K562 (cell line): Measurements from ENCODE around the gene IGF1R. TPM values are rescaled to one million over a fixed set of nuclear protein-coding genes. Genes with fewer than 3 reads are reported as not detected.

ENCODE experiments used
- ATAC-seq: fragments of 200-7000 bp; cut with Tn5 transposase; 3 replicates; pipeline ENCODE4 v1.9.1; 2020; ENCODE audit warnings: moderate library complexity
- BruUV-seq: library from RNA; stranded (reverse); fragments of 400-500 nt; replicated peaks from 2 replicates; lab custom pipeline; 2021; lab: Mats Ljungman, UMichigan
- CTCF ChIA-PET: fragments of 300-600 bp; formaldehyde crosslinking; extraction: SDS; loops from one replicate; lab custom pipeline; 2021; ENCODE audit warnings: low intra/inter-chr PET ratio; lab: Yijun Ruan, JAX
- POLR2A ChIA-PET: fragments of 300-600, 350-650 bp; sonication (Branson Sonifier 250); formaldehyde crosslinking; extraction: SDS; loops from one replicate; lab custom pipeline; 2021; ENCODE audit warnings: antibody characterized with exemption, inconsistent platforms; lab: Yijun Ruan, JAX
- DNase-seq, 4 experiments: peaks; one replicate each; pipeline versions ENCODE4 v3.0.0 to v3.0.0-alpha.2; 2011 to 2018; ENCODE audit warnings: low spot score in 3 of 4, mixed read lengths in 3 of 4; ENCODE audit errors: extremely low read depth in 1 of 4
- FAIRE-seq: peaks from 2 replicates; lab custom pipeline; 2011; peaks lifted over from hg19 to GRCh38; lab: Jason Lieb, UNC
- H2AFZ ChIP-seq: 2 replicates; pipeline ENCODE4 v1.6.0; 2011; ENCODE audit warnings: low read depth, low read length, control low read depth, inconsistent platforms
- H3K27ac ChIP-seq: fragments of 200-600 bp; 3 replicates; pipeline ENCODE4 v1.8.0; 2011; ENCODE audit warnings: low read depth, mild to moderate bottlenecking, control low read depth, inconsistent platforms, low read length, moderate library complexity, mixed read lengths; ENCODE audit errors: extremely low read depth
- H3K27me3 ChIP-seq, 2 experiments: fragments of 300-600 bp in 1 of 2; 2 replicates in 1 of 2; 3 replicates in 1 of 2; pipeline versions ENCODE4 v1.6.0 to v1.8.0; 2011; ENCODE audit warnings: inconsistent platforms in 2 of 2, low read length in 2 of 2, mild to moderate bottlenecking in 1 of 2, mixed read lengths in 1 of 2, moderate library complexity in 1 of 2; ENCODE audit not compliant: control insufficient read depth in 2 of 2, insufficient read depth in 2 of 2
- H3K36me3 ChIP-seq: fragments of 300-600 bp; 3 replicates; pipeline ENCODE4 v1.8.0; 2011; ENCODE audit warnings: mild to moderate bottlenecking, low read length, inconsistent platforms; ENCODE audit not compliant: control insufficient read depth, insufficient read depth
- H3K4me1 ChIP-seq, 2 experiments: fragments of 200-600 bp in 1 of 2; replicated peaks in 1 of 2; 2 replicates in 1 of 2; 3 replicates in 1 of 2; pipeline versions ENCODE4 v1.5.1 to v1.8.0; 2011; ENCODE audit warnings: inconsistent platforms in 2 of 2, low read length in 2 of 2, mild to moderate bottlenecking in 1 of 2, mixed read lengths in 1 of 2, moderate library complexity in 1 of 2; ENCODE audit not compliant: control insufficient read depth in 2 of 2, insufficient read depth in 2 of 2
- H3K4me2 ChIP-seq: 2 replicates; pipeline ENCODE4 v1.6.1; 2011; ENCODE audit warnings: low read length, control low read depth, inconsistent platforms, mixed read lengths; ENCODE audit not compliant: insufficient read depth
- H3K4me3 ChIP-seq: fragments of 200-600 bp; sonication (generic), shearing (Covaris generic); 2 replicates; pipeline ENCODE4 v1.5.1; 2016; ENCODE audit warnings: control low read depth, inconsistent platforms
- H3K79me2 ChIP-seq: fragments of 200-600 bp; 3 replicates; pipeline ENCODE4 v1.8.0; 2011; ENCODE audit warnings: low read length, inconsistent platforms; ENCODE audit not compliant: control insufficient read depth, insufficient read depth
- H3K9ac ChIP-seq, 2 experiments: 2 replicates each; pipeline versions ENCODE4 v1.6.0 to v1.6.1; 2011; ENCODE audit warnings: low read depth in 2 of 2, low read length in 2 of 2, control low read depth in 1 of 2, inconsistent platforms in 1 of 2, mild to moderate bottlenecking in 1 of 2, mixed read lengths in 1 of 2; ENCODE audit not compliant: insufficient read depth in 1 of 2
- H3K9me1 ChIP-seq: one replicate; pipeline ENCODE4 v1.6.0; 2011; ENCODE audit warnings: inconsistent platforms, mild to moderate bottlenecking, low read length, moderate library complexity; ENCODE audit not compliant: control insufficient read depth, insufficient read depth
- H3K9me3 ChIP-seq: replicated peaks from 2 replicates; pipeline ENCODE4 v1.5.1; 2011; ENCODE audit warnings: low read depth, low read length, inconsistent platforms; ENCODE audit not compliant: control insufficient read depth, insufficient read depth
- H4K20me1 ChIP-seq: replicated peaks from 2 replicates; pipeline ENCODE4 v1.6.1; 2011; ENCODE audit warnings: low read length, inconsistent platforms, mixed read lengths; ENCODE audit not compliant: control insufficient read depth, insufficient read depth
- ARID1B ChIP-seq: fragments of 450-650 bp; IDR thresholded peaks from 2 replicates; pipeline ENCODE4 v1.6.1; 2016; ENCODE audit warnings: antibody characterized with exemption, mild to moderate bottlenecking, inconsistent platforms
- ELF1 ChIP-seq: fragments of 200-800 bp; sonication (Bioruptor generic); IDR thresholded peaks from 2 replicates; pipeline ENCODE4 v1.6.1; 2016; ENCODE audit warnings: missing genetic modification characterization, missing compliant biosample characterization
- EWSR1 ChIP-seq: fragments of 450-650 bp; IDR thresholded peaks from 2 replicates; pipeline ENCODE4 v1.6.1; 2018; ENCODE audit warnings: borderline replicate concordance, mild to moderate bottlenecking, low read depth, moderate library complexity; ENCODE audit not compliant: partially characterized antibody
- FOXA3 ChIP-seq, 2 experiments: fragments of 450-650 bp in 1 of 2; sonication (generic) in 1 of 2; formaldehyde crosslinking; IDR thresholded peaks in 1 of 2; conservative IDR thresholded peaks in 1 of 2; 2 replicates each; pipeline versions ENCODE4 v1.4.0 to v1.8.0; 2020 to 2022; ENCODE audit warnings: mild to moderate bottlenecking in 2 of 2, missing genetic modification reagents in 1 of 2
- HNRNPLL ChIP-seq: fragments of 200-400 bp; formaldehyde crosslinking; IDR thresholded peaks from 2 replicates; pipeline ENCODE4 v1.6.1; 2017; ENCODE audit warnings: low read length, low read depth, mild to moderate bottlenecking; ENCODE audit not compliant: poor library complexity, severe bottlenecking
- ILK ChIP-seq: fragments of 450-650 bp; IDR thresholded peaks from 2 replicates; pipeline ENCODE4 v1.6.1; 2016; ENCODE audit warnings: missing genetic modification characterization, low read depth, mild to moderate bottlenecking, missing compliant biosample characterization, moderate library complexity, borderline replicate concordance
- NCOR1 ChIP-seq: fragments of 450-650 bp; IDR thresholded peaks from 2 replicates; pipeline ENCODE4 v1.6.1; 2016; ENCODE audit warnings: mild to moderate bottlenecking, moderate library complexity
- ZBTB7A ChIP-seq: IDR thresholded peaks from 2 replicates; pipeline ENCODE4 v1.6.1; 2011; ENCODE audit warnings: low read depth, mild to moderate bottlenecking, low read length, moderate library complexity, borderline replicate concordance; ENCODE audit not compliant: control insufficient read depth
- ZNF232 ChIP-seq: sonication (generic); formaldehyde crosslinking; IDR thresholded peaks from 2 replicates; pipeline ENCODE4 v1.8.0; 2022; ENCODE audit warnings: mild to moderate bottlenecking, missing genetic modification reagents
- ZNF280A ChIP-seq: fragments of 450-650 bp; IDR thresholded peaks from 2 replicates; pipeline ENCODE4 v1.6.1; 2018; ENCODE audit warnings: mild to moderate bottlenecking, low read depth; ENCODE audit not compliant: partially characterized antibody
- ZNF354B ChIP-seq: fragments of 250-450 bp; sonication (Bioruptor Pico); IDR thresholded peaks from 2 replicates; pipeline ENCODE4 v1.4.0; 2020
- WGBS: fragments of 100-300 bp; shearing (Covaris generic); methylation state at CpG from one replicate; pipeline ENCODE4 v1.1.6; 2016; ENCODE audit warnings: low coverage, mixed read lengths; ENCODE audit not compliant: insufficient coverage; ENCODE audit errors: missing lambda C conversion rate; 5-methylcytosine and 5-hydroxymethylcytosine counted together
- in situ Hi-C: fragments of 300-500 bp; cut with MboI; formaldehyde crosslinking; loops from 4 replicates; pipeline ENCODE4 v1.15.0; 2018; ENCODE audit warnings: inconsistent platforms, mixed read lengths
- intact Hi-C: fragments of 100-400 bp; cut with micrococcal nuclease; formaldehyde crosslinking; loops from 2 replicates; pipeline ENCODE4 v1.14.2; 2022
- polyA plus RNA-seq, 8 experiments: library from polyadenylated mRNA; depleted of rRNA in 4 of 8; stranded (reverse) in 5 of 8; unstranded in 3 of 8; fragments of >200 nt; fragmentation: Nextera tagmentation in 2 of 8; fragmentation: Illumina TruSeq in 1 of 8; extraction: Ambion mirVana in 2 of 8; extraction: Trizol in 1 of 8; gene quantifications; 2 replicates each; pipeline versions ENCODE4 v1.2.1 to v1.2.3, GENCODE V29; 2011 to 2014; ENCODE audit warnings: inconsistent platforms in 1 of 8, missing spikeins in 1 of 8
- total RNA-seq, 7 experiments: library from RNA; depleted of rRNA in 6 of 7; stranded (reverse); fragments of >200 nt in 6 of 7; fragmentation: Illumina TruSeq in 2 of 7; extraction: Trizol in 2 of 7; gene quantifications; 2 replicates each; pipeline versions ENCODE4 v1.2.1 to v1.2.3, GENCODE V29; 2011 to 2021; ENCODE audit warnings: low replicate concordance in 1 of 7

Gene IGF1R
- total and polyA plus RNA-seq, 9 of the 15 experiments (the other 6 are each of a cell fraction or from before 2014, with no cell fraction given), result 0.35 to 8.0 (median 1.6) TPM

- POLR2A ChIA-PET, result no interaction called here
- no peak overlapping the region for H2AFZ ChIP-seq
- H3K9ac ChIP-seq, result no peak overlapping the region
- 0% methylated on average over 2 of the region's 2 CpGs for WGBS
- DNase-seq (no peak), ATAC-seq (no peak), FAIRE-seq (no peak)
- H3K4me3 ChIP-seq, result no peak overlapping the region
- intact Hi-C loops (loop anchor here (10.0 kb wide), 1 partner anchor 268 kb away; no protein-coding TSS in a partner anchor), in situ Hi-C loops (no loop called here)
- H3K36me3 ChIP-seq, result no peaks in the 10 kb centered on the region
- H3K27ac ChIP-seq, result no peak overlapping the region
- no peaks in the 10 kb centered on the region for H3K9me1 ChIP-seq
- TF ChIP-seq ZBTB7A (no peak), ARID1B (no peak), ZNF232 (CRISPR knock-in tag) (no peak), ILK (tag) (no peak), ZNF280A (no peak), HNRNPLL (no peak), ELF1 (tag) (no peak), FOXA3 (CRISPR knock-in tag; conservative IDR thresholded peaks at IDR 0.05 in 1 of 2, IDR thresholded peaks at IDR 0.05 in 1 of 2) (no peak), NCOR1 (no peak), ZNF354B (CRISPR knock-in tag) (no peak), EWSR1 (no peak)
- H3K4me2 ChIP-seq, result no peak overlapping the region
- H4K20me1 ChIP-seq, result 0 out of 2 replicates have a peak, but pooled peaks cover 4% of the 10 kb centered on the region
- CTCF ChIA-PET, result no interaction called here
- H3K79me2 ChIP-seq, result no peaks in the 10 kb centered on the region
- no TSS peak for BruUV-seq
- no peaks in the 10 kb centered on the region for H3K4me1 ChIP-seq
- no peaks in the 10 kb centered on the region for H3K9me3 ChIP-seq
- H3K27me3 ChIP-seq, result peaks cover 0 to 21% of the 10 kb centered on the region in 2 experiments; a peak in 3 of 5 replicates
Observed at GRCh38 chr15:98787194-98787593, 138.9 kb downstream of the IGF1R start.
